HG03280 (cell line): ENCODE measurements around the gene DYRK1A.
"Not testable (repeated sequence)": the region's sequence is repeated elsewhere in the genome, so short reads cannot be mapped to it uniquely, and the experiment has no call there.

Experiments
- ATAC-seq: cut with Tn5 transposase; IDR thresholded peaks from one replicate; pipeline ENCODE4 v1.9.1; 2021; ENCODE audit warnings: mild to moderate bottlenecking, moderate library complexity; ENCODE audit not compliant: unreplicated experiment

DYRK1A gene

DNA sequence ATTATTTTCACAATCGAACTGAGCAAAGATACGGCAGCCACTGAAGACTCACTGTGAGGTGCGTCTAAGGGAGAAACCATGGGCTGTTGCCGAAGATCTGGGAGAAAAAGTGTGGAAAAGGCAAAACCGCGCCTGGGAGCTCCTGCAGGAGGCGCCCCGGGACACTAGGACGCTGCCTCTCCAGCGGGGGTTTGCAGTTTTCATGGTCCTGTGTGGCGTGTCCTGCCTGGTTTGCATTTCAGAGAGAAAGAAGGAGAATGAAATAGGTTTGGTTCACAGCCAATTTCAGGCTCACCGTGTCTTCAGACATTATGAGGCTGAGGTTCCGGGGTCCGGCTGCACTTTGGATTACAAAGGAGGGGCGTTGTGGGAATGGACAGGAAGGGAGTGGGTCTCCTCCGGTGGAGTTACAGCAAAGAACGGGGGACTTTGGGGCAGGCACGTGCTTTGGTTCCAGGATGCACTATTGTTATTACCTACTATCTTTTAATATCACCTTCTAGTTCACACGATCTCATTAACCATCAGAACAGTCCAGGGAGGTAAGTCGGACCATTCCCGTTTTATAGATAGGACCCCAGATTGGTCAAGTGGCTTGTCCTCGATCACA, 179.8 kb downstream of the DYRK1A start:
- ATAC-seq = no peak

DNA sequence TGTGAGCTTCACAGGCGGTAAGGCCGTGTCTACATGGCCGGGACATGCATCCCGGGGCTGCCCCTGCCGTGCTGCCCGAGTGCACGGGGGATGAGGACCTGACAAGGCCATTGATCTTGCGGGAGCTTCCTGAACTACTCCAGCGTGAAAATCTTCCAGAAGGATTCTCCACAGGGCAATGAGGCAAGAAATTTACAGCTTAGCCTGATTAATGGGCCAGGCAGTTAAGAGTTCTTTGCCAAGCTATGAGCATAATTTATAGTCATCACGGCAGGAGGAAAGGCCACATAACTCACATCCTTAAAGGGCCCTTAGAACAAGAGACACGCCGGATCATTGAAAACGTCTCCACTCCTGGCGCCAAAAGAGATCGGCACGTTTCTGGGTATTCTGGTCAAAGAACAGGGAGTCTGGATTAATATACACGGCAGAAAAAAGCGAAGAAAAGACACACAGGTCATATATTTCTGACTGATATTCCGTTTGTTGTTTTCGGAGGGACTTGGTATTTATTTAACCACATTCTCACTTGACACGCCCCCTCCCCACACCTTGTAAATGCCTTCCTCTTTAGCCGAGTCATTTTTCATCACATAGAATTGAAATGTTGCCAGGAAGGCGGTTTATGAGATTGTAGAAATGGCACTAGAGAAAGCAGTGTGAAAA, 180.5 kb downstream of the DYRK1A start:
- no peak for ATAC-seq

- ATAC-seq = no peak
These were observed 181.1 kb downstream of the DYRK1A start for GRCh38 chr21:37547615-37548200.

DNA sequence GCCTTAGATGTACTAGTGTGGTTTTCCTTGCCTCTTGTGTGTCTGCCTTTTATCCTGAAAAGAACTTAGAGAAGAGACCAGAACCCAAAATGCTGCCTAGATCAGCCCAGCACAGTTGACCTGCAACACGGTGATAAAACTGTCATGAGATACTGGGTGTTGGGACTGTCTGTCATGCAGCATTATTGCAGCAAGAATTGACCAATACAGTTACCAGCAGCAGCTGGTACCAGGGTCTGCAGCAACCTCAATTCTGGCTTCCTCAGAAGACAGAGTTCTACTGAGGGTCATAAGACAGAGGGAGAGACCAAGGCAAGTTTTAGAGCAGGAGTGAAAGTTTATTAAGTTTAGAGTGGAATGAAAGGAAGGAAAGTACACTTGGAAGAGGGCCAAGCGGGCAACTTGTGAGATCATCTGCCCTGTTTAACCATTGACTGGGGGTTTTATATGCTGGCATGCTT, 182.0 kb downstream of the DYRK1A start:
- no peak for ATAC-seq

DNA sequence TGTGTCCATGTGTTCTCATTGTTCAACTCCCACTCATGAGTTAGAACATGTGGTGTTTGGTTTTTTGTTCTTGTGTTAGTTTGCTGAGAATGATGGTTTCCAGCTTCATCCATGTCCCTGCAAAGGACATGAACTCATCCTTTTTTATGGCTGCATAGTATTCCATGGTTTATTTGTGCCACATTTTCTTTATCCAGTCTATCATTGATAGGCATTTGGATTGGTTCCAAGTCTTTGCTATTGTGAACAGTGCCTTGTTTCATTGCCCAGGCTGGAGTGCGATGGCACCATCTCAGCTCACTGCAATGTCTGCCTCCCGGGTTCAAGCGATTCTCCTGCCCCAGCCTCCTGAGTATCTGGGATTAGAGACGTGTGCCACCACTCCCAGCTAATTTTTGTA, 183.2 kb downstream of the DYRK1A start:
- not testable (repeated sequence) for ATAC-seq

- no peak for ATAC-seq
These were observed 183.6 kb downstream of the DYRK1A start for GRCh38 chr21:37550157-37550556.

GRCh38 chr21:37550618-37551330, 184.2 kb downstream of the DYRK1A start:
- no peak for ATAC-seq

GRCh38 chr21:37551331-37551992, 184.9 kb downstream of the DYRK1A start:
- ATAC-seq = no peak

- ATAC-seq = no peak
These were observed 185.4 kb downstream of the DYRK1A start for GRCh38 chr21:37551993-37552355.

DNA sequence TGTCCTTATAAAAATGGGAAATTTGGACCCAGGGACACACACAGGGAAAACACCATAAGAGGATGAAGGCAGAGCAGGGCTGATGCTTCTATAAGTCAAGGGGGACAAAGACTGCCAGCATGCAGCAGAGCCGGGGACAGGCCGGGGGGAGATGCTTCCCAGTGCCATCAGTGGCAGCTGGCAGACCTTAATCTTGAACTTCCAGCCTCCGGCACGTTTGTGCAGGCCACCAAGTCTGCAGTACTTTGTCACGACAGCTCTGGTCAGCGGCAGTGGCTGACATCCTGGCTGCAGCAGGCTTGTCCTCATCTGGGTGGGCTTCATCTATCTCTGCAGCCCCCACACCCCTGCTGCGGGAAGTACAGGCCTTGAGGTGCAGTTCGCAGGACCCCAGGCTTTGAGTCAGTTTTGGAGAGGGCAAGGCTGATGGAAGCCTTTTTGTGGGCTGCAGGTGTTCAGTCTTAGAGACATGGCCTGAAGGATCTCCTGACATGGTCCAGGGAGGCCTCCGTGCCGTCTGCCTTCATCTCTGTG, 186.0 kb downstream of the DYRK1A start:
- ATAC-seq = no peak

DNA sequence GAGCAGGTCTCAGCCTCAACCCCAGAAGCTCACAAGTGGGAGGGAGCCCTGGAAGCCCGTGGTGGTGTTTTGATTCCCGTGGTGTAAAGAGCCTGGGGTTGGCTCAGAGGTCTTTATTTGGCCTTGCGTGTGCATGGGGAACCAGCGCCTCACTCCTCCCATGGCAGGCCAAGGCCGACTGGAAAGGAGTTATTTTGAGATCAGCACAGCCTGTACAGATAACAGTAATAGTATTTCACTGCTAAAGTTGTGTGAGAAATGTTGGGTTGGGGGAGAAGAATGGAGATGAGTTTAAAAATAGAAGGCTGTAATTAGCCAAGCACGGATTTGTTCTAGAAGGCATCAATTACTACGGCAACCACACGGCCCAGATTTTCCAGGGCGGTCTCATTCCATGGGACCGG, 186.5 kb downstream of the DYRK1A start:
- no peak for ATAC-seq

- no peak for ATAC-seq
These were observed 188.2 kb downstream of the DYRK1A start for GRCh38 chr21:37554661-37555379.

DNA sequence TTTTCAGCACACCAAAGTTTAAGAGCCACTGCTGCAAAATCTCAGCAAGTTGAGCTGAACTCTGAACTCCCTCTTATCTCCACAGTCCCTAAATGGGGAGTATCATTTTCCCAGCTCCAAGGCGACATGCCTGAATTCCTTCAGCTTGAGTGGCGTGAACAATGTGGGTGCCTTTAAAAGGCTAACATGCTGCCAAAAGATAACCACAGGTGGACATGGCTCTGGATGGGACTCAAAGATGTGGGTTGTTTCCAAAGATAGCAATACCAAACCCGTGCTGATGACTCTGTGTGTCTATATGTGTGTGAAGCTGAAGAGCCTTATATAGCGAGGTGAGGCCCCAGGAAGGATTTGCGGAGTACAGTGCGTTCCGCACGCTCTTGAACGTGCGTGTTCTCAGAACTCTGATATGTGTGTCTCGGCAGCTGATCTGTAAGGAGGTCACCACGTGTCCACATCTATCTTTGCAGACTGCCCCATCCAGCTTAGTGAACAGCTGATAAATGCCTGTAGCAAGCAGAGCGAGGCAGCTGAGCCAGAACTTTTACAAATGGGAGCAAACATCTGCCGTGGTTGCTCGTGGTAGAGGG, 189.2 kb downstream of the DYRK1A start:
- ATAC-seq = no peak

DNA sequence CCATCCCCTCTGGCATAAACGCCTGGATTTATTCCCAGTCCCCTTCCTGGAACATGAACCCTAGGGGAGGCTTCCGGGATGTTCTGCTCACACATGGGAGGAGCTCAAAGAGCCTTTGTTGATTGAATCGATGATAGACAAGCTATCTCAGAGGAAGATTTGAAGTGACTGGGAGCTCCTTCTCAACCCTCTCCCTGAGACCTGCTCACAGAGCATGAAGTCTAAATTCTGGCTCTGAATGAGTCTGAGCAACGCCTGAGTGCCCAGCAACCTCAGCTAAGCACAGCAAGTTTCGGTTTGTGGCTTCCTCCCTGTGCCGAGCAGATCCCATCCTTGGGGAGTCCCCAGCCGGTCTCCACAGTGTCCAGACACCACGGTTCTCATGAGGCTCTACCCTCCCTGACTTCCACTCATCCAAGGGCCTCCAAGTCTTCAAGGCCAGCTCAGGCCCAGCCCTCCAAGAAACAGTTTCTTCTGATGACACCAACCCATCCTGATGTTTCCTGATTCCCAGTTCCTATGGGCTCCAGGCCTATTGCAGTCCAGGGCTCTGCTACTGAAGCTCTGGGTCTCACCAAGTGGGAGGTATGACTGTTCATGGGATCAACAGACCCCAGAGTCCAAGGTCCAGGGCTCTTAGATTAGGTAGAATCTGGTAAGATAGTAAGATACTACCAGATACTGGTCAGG, 190.8 kb downstream of the DYRK1A start:
- ATAC-seq = peak; percentile 83

GRCh38 chr21:37558676-37559211, 192.2 kb downstream of the DYRK1A start:
- no peak for ATAC-seq

DNA sequence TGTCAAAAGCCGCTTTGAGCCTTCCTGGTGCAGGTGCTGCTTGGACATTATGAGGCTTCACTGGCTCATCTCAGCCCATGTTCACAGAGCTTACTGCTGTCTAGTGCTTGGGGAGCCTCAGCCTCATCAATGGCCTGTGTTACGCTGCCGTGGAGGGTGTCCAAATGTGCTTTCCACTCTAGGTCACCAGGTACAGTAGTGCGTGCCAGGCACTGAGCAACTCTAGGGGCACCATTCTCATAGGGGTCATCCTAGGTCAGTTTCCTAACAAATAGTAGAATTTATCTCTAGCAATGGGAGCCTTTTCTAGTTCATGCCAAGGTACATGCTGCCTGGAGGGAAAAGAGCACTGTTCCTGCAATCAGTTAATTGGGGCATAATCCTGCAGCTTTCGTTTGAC, 193.8 kb downstream of the DYRK1A start:
- ATAC-seq = no peak

DNA sequence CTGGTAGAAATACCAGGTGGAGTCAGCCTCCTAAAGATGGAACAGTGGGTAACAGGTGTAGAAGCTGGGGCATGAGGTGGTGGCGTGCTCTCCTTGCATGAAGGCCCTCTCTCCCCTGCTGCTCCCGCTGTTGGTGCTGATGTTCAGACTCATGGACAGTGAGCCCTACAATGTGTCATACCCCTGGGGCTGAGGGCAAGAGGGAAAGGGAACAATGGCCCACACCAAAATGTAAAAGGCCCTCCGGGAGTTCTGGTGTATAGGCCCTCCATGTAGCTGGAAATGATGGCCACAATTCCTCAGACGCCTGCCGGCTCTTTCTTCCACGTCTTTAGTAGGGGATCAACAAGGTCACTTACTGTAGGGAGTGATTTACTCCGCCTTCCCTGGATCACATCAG, 194.9 kb downstream of the DYRK1A start:
- ATAC-seq = no peak

DNA sequence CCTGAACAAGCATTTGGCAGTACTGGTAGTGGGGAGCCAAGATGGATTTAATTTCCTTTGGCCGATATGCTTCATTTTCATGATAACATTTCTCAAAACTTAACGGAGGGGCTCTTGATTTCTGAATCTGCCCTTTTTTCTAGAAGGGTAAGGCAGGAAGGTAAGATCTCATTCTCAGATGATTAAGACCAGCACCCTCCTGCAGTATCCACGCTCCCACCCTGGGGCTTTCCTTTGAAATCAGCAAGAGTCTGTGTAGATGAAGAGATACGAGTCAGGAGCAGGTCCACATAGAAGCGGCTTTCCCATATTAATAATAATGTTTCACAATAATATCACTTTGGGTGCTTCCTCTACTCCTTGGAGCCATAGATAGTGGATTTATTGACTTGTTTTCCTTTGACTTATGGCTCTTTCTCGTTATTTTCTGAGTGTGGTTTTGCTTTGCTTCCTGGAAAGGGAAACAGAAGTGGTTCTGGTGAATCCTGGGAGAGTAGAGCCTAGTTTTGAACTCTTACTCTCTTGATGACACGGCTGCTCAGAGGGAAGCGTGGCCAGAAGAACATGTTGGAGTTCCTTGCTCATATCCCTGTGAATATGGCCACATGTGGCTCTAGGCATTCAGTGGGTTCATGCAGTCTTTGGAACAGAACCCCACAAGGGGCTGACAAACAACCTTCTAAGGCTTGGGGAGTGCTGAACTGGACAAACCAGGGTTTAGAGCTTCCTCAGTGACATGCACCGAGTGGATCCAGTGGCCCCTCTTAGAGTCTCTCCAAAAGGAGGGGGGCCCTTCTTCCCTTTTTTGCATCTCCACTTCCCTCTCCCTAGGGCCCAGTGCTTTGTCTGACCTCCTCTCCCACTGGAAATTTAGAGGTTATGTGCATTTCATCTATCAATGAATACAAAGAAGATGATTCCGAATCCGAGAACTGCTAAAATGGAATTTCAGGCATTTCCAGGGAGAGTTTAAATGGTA, 195.7 kb downstream of the DYRK1A start:
- ATAC-seq = no peak
